ENCODE data around the gene CDKAL1.

DNA sequence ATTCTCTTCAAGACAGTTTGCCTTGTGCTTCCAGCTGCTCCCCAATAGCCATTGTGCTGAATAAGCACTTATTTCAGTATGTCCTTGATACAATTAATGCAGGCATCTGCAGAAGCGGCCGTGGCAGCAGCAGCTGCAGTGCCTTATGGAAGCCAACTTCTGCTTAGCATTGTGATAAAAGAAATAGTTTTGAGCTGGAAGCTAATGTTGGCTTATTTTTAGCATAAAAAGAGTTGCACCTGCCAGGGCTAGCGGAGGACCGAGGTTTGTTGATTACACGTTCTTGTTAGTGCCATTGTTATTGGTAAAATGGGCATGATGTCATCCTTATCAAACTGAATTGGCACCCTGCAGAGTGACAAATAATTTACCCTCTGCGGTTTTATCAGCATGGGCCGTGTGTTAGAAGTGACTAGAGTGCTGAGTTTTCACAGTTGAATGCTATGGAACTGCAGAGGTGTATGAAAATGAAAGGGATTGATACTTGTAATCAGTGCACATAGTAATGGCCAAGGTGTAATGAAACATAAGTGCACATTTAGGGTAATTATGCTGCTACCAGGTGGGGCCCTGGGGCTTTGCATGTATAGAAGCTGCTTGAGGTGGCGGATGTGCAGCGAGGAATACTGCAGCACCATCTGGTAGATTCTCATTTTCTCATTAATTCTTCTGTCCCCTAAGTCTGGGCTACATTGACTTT is 334.3 kb downstream of the CDKAL1 start:
- TF ChIP-seq, protein P1, sequence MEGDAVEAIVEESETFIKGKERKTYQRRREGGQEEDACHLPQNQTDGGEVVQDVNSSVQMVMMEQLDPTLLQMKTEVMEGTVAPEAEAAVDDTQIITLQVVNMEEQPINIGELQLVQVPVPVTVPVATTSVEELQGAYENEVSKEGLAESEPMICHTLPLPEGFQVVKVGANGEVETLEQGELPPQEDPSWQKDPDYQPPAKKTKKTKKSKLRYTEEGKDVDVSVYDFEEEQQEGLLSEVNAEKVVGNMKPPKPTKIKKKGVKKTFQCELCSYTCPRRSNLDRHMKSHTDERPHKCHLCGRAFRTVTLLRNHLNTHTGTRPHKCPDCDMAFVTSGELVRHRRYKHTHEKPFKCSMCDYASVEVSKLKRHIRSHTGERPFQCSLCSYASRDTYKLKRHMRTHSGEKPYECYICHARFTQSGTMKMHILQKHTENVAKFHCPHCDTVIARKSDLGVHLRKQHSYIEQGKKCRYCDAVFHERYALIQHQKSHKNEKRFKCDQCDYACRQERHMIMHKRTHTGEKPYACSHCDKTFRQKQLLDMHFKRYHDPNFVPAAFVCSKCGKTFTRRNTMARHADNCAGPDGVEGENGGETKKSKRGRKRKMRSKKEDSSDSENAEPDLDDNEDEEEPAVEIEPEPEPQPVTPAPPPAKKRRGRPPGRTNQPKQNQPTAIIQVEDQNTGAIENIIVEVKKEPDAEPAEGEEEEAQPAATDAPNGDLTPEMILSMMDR (IDR thresholded peaks at IDR 0.05; ENCODE audit: poor library complexity), result no peak
- TF ChIP-seq EZH2phosphoT487 (IDR thresholded peaks at IDR 0.05; ENCODE audit: low read depth, severe bottlenecking, unreplicated experiment) (no peak), EZH2 (IDR thresholded peaks at IDR 0.05; ENCODE audit: borderline replicate concordance) (no peak)

All from hepatocyte (in vitro differentiated cells).